ENCODE measurements around the gene YAP1.
"Not testable (repeated sequence)": the region's sequence is repeated elsewhere in the genome, so short reads cannot be mapped to it uniquely, and the experiment has no call there.

DNA sequence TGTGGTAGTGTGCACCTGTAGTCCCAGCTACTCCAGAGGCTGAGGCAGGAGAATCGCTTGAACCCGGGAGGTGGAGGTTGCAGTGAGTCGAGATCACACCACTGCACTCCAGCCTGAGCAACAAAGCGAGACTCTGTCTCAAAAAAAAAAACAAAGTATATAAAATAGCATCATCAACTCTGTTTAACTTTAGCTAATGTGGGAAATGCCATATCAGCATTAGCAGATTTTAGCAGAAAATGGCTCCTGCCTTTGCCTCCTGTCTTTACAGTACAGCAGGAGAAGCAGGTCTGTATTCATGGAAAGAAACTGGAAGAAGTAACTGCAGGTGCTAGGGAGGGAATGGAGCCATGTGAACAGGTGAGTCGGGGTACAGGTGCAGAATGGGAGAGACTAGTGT lies 154.5 kb downstream of the YAP1 start:
- not testable (repeated sequence) for TF ChIP-seq EZH2 (optimal IDR thresholded peaks at IDR 0.05; ENCODE audit: low read depth, low read length); EZH2phosphoT487 (IDR thresholded peaks at IDR 0.05; ENCODE audit: low read length)
- TF ChIP-seq, protein P1, sequence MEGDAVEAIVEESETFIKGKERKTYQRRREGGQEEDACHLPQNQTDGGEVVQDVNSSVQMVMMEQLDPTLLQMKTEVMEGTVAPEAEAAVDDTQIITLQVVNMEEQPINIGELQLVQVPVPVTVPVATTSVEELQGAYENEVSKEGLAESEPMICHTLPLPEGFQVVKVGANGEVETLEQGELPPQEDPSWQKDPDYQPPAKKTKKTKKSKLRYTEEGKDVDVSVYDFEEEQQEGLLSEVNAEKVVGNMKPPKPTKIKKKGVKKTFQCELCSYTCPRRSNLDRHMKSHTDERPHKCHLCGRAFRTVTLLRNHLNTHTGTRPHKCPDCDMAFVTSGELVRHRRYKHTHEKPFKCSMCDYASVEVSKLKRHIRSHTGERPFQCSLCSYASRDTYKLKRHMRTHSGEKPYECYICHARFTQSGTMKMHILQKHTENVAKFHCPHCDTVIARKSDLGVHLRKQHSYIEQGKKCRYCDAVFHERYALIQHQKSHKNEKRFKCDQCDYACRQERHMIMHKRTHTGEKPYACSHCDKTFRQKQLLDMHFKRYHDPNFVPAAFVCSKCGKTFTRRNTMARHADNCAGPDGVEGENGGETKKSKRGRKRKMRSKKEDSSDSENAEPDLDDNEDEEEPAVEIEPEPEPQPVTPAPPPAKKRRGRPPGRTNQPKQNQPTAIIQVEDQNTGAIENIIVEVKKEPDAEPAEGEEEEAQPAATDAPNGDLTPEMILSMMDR (IDR thresholded peaks at IDR 0.05; ENCODE audit: low read length): not testable (repeated sequence)

All from MM.1S (cell line).